Chondrocyte (in vitro differentiated cells): ENCODE data around the gene TUT7. TPM values are rescaled to one million over a fixed set of nuclear protein-coding genes. Genes with fewer than 3 reads are reported as not detected.
"Not testable (repeated sequence)": the region's sequence is repeated elsewhere in the genome, so short reads cannot be mapped to it uniquely, and the experiment has no call there.

ENCODE experiments used
- DNase-seq: peaks from one replicate; pipeline ENCODE4 v3.0.0; 2021; ENCODE audit warnings: mixed read lengths, low spot score
- H3K27ac Mint-ChIP-seq: one replicate; pipeline ENCODE4 v1.8.0; 2021; ENCODE audit warnings: mild to moderate bottlenecking, moderate library complexity, mixed read lengths; ENCODE audit not compliant: unreplicated experiment
- H3K27me3 Mint-ChIP-seq: 2 replicates; pipeline ENCODE4 v1.8.0; 2021; ENCODE audit warnings: low read depth, mixed read lengths
- H3K36me3 Mint-ChIP-seq: 2 replicates; pipeline ENCODE4 v1.8.0; 2021; ENCODE audit warnings: low read depth, mixed read lengths
- H3K4me1 Mint-ChIP-seq: 2 replicates; pipeline ENCODE4 v1.8.0; 2021; ENCODE audit warnings: low read depth, mild to moderate bottlenecking, mixed read lengths
- H3K4me3 Mint-ChIP-seq: one replicate; pipeline ENCODE4 v1.8.0; 2021; ENCODE audit warnings: mild to moderate bottlenecking, moderate library complexity, mixed read lengths; ENCODE audit not compliant: unreplicated experiment
- H3K9me3 Mint-ChIP-seq: 2 replicates; pipeline ENCODE4 v1.8.0; 2021; ENCODE audit warnings: low read depth, mixed read lengths
- CTCF ChIP-seq: fragments of 200-600 bp; sonication (generic); IDR thresholded peaks from 2 replicates; pipeline ENCODE4 v1.5.0; 2021; ENCODE audit warnings: antibody characterized with exemption, mild to moderate bottlenecking, moderate library complexity
- total RNA-seq: library from RNA; stranded (reverse); gene quantifications from 3 replicates; pipeline ENCODE4 v1.2.1, GENCODE V29; 2021

The TUT7 gene
- total RNA-seq, 1 donor from 2014 or later, result 22.3 TPM

DNA sequence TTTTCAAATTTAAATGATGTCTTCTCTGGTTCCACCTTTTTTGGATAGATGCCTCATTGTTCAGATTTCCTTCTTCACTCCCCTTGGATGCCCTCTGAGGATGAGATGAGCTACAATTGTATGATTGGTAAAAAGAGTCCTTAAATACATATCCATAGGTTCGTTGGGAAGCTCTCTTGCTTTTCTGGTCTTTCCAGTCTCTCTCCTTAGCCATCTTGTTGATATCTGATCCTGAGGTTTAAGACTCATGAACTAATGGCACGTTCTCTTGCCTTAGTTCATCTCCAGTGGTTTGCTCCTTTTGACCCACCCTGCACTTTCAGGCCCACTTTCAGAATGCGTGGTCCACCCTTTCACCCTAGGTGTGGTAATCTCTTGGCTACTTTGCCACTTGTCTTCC, 33.2 kb upstream of the TUT7 start:
- Mint-ChIP-seq H3K4me1 (no peaks in the 10 kb centered on the region), H3K27me3 (peaks cover 21% of the 10 kb centered on the region), H3K27ac (no peak overlapping the region), H3K9me3 (peaks cover 32% of the 10 kb centered on the region), H3K36me3 (peaks cover 5% of the 10 kb centered on the region), H3K4me3 (no peak overlapping the region)
- no peak for TF ChIP-seq CTCF
- no peak for DNase-seq

DNA sequence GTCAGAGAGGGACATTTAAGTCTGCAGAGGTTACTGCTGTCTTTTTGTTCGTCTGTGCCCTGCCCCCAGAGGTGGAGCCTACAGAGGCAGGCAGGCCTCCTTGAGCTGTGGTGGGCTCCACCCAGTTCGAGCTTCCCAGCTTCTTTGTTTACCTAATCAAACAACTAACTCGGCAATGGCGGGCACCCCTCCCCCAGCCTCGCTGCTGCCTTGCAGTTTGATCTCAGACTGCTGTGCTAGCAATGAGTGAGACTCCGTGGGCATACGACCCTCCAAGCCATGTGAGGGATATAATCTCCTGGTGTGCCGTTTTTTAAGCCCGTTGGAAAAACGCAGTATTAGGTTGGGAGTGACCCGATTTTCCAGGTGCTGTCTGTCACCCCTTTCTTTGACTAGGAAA, 28.8 kb upstream of the TUT7 start:
- H3K9me3 Mint-ChIP-seq, result peaks cover 38% of the 10 kb centered on the region

DNA sequence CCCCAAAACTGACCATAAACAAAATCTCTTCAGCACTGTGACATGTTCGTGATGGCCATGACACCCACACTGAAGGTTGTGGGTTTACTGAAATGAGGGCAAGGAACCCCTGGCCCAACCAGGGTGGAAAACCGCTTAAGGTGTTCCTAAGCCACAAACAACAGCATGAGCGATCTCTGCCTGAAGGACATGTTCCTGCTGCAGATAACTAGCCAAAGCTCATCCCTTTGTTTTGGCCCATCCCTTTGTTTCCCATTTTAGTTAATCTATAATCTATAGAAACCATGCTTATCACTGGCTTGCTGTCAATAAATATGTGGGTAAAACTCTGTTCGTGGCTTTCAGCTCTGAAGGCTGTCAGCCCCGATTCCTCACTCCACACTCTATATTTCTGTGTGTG, 21.8 kb upstream of the TUT7 start:
- no peak for TF ChIP-seq CTCF
- Mint-ChIP-seq H3K36me3 (peaks cover 5% of the 10 kb centered on the region), H3K27me3 (peaks cover 30% of the 10 kb centered on the region), H3K9me3 (peaks cover 12% of the 10 kb centered on the region), H3K4me1 (no peaks in the 10 kb centered on the region), H3K27ac (no peak overlapping the region), H3K4me3 (no peak overlapping the region)
- no peak for DNase-seq

More for the DNA sequence above, 28.8 kb upstream of the TUT7 start:
- H3K4me1 Mint-ChIP-seq, H3K4me3 Mint-ChIP-seq, DNase-seq, H3K27ac Mint-ChIP-seq: not testable (repeated sequence)
- H3K27me3 Mint-ChIP-seq, result peaks cover 26% of the 10 kb centered on the region
- H3K36me3 Mint-ChIP-seq, result peaks cover 12% of the 10 kb centered on the region

- Mint-ChIP-seq H3K27ac (no peak overlapping the region), H3K36me3 (peaks cover 3% of the 10 kb centered on the region), H3K4me1 (no peaks in the 10 kb centered on the region), H3K4me3 (no peak overlapping the region), H3K9me3 (peaks cover 27% of the 10 kb centered on the region), H3K27me3 (peaks cover 22% of the 10 kb centered on the region)
- no peak for DNase-seq
- no peak for TF ChIP-seq CTCF
Observed at GRCh38 chr9:86369810-86370209, 15.6 kb upstream of the TUT7 start.

GRCh38 chr9:86368871-86369521, 14.8 kb upstream of the TUT7 start:
- Mint-ChIP-seq H3K27ac (no peak overlapping the region), H3K36me3 (peaks cover 2% of the 10 kb centered on the region), H3K4me1 (no peaks in the 10 kb centered on the region), H3K9me3 (peaks cover 27% of the 10 kb centered on the region), H3K27me3 (peaks cover 17% of the 10 kb centered on the region), H3K4me3 (no peak overlapping the region)
- TF ChIP-seq CTCF, result no peak
- no peak for DNase-seq

GRCh38 chr9:86361176-86361575, 7.0 kb upstream of the TUT7 start:
- Mint-ChIP-seq H3K9me3 (no peaks in the 10 kb centered on the region), H3K36me3 (no peaks in the 10 kb centered on the region), H3K27ac (no peak overlapping the region), H3K27me3 (no peaks in the 10 kb centered on the region), H3K4me1 (no peaks in the 10 kb centered on the region), H3K4me3 (no peak overlapping the region)
- no peak for TF ChIP-seq CTCF
- DNase-seq, result no peak
